Vagina (tissue), 2 donors: ENCODE measurements around the gene TAB2.

Experiments used
- POLR2A ChIP-seq, 2 donors: fragments of 450-650 bp; IDR thresholded peaks; one replicate each; pipeline ENCODE4 v1.6.1; 2017; ENCODE audit warnings: antibody characterized with exemption in 2 of 2, mild to moderate bottlenecking in 2 of 2, moderate library complexity in 2 of 2
- POLR2AphosphoS5 ChIP-seq, 2 donors: sonication (generic); formaldehyde crosslinking; IDR thresholded peaks; one replicate each; pipeline ENCODE4 v1.9.0; 2017; ENCODE audit warnings: antibody characterized with exemption in 2 of 2, mild to moderate bottlenecking in 2 of 2, low read depth in 1 of 2; ENCODE audit not compliant: insufficient read depth in 1 of 2
- TF ChIP-seq, protein P1 (sequence below), 3 experiments: fragments of 450-650 bp in 2 of 3; fragments of 200-600 bp in 1 of 3; sonication (generic) in 1 of 3; IDR thresholded peaks; one replicate each; pipeline ENCODE4 v1.5.1; 2017 to 2019; ENCODE audit warnings: antibody characterized with exemption in 3 of 3, mild to moderate bottlenecking in 2 of 3, moderate library complexity in 2 of 3

DNA sequence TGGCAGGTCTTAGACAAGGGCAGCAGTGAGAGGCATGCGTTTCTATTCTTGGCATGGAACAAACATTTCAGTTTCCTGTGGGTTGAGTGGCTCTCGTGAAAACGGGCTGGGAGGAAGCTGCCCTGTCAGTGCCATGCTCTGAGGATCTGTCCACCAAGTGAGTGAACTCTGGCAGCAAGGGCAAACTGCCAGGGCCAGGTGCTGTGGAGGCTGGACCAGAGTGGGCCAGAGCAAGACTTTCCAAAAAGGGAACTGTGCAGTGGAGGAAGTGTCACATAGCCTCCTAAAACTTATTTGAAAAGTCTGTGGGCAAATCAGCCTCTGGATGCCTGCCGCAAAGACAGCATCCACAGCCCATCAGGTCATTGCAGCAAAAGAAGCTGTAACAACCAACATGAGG lies 44.2 kb upstream of the TAB2 start:
- no peak for TF ChIP-seq POLR2A (IDR thresholded peaks at IDR 0.05)
- TF ChIP-seq, protein P1, sequence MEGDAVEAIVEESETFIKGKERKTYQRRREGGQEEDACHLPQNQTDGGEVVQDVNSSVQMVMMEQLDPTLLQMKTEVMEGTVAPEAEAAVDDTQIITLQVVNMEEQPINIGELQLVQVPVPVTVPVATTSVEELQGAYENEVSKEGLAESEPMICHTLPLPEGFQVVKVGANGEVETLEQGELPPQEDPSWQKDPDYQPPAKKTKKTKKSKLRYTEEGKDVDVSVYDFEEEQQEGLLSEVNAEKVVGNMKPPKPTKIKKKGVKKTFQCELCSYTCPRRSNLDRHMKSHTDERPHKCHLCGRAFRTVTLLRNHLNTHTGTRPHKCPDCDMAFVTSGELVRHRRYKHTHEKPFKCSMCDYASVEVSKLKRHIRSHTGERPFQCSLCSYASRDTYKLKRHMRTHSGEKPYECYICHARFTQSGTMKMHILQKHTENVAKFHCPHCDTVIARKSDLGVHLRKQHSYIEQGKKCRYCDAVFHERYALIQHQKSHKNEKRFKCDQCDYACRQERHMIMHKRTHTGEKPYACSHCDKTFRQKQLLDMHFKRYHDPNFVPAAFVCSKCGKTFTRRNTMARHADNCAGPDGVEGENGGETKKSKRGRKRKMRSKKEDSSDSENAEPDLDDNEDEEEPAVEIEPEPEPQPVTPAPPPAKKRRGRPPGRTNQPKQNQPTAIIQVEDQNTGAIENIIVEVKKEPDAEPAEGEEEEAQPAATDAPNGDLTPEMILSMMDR (IDR thresholded peaks at IDR 0.05): no peak
- TF ChIP-seq POLR2AphosphoS5 (IDR thresholded peaks at IDR 0.05; ENCODE audit: insufficient read depth in 1 of 2, low read depth in 1 of 2): no peak
